GM10266 (cell line): ENCODE measurements around the gene PSMD13.

Experiments
- DNase-seq: peaks from one replicate; pipeline ENCODE4 v3.0.0; 2012; ENCODE audit errors: extremely low spot score
- TF ChIP-seq, protein P1 (sequence below): IDR thresholded peaks from 2 replicates; pipeline ENCODE4 v1.5.1; 2012; ENCODE audit warnings: mild to moderate bottlenecking, low read depth; ENCODE audit not compliant: control insufficient read depth, insufficient read depth; ENCODE audit errors: missing control alignments

PSMD13 gene

GRCh38 chr11:197741-198235 lies 39.0 kb upstream of the PSMD13 start:
- DNase-seq, result no peak
- TF ChIP-seq, protein P1, sequence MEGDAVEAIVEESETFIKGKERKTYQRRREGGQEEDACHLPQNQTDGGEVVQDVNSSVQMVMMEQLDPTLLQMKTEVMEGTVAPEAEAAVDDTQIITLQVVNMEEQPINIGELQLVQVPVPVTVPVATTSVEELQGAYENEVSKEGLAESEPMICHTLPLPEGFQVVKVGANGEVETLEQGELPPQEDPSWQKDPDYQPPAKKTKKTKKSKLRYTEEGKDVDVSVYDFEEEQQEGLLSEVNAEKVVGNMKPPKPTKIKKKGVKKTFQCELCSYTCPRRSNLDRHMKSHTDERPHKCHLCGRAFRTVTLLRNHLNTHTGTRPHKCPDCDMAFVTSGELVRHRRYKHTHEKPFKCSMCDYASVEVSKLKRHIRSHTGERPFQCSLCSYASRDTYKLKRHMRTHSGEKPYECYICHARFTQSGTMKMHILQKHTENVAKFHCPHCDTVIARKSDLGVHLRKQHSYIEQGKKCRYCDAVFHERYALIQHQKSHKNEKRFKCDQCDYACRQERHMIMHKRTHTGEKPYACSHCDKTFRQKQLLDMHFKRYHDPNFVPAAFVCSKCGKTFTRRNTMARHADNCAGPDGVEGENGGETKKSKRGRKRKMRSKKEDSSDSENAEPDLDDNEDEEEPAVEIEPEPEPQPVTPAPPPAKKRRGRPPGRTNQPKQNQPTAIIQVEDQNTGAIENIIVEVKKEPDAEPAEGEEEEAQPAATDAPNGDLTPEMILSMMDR, result no peak

- no peak for DNase-seq
- TF ChIP-seq, protein P1, result no peak
Observed at GRCh38 chr11:198236-198806, 38.5 kb upstream of the PSMD13 start.

DNA sequence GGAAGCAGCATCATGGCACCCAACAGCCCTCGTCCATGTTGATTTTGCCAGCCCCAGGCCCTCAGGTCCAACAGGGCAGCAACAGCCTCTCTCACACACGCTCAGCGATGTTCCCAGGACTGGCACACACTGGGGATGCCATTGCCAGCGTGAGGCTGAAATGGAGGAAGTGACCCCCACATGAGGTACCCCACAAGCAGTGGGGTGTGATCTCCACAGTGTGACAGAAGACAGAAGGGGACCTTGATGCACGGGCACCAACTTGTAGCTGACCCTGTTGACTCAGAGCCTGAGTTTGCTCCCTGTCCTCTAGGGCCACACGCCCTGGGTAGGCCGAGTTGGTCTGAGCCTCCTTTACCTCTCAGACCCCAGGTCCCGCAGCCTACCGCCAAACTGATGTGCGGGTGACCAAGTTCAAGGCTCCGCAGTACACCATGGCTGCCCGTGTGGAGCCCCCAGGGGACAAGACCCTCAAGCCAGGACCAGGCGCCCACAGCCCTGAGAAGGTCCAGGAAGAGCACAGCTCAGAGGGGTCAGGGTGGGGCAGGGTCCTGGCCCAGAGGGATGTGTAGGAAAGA lies 37.7 kb upstream of the PSMD13 start:
- no peak for DNase-seq
- TF ChIP-seq, protein P1, result no peak

DNA sequence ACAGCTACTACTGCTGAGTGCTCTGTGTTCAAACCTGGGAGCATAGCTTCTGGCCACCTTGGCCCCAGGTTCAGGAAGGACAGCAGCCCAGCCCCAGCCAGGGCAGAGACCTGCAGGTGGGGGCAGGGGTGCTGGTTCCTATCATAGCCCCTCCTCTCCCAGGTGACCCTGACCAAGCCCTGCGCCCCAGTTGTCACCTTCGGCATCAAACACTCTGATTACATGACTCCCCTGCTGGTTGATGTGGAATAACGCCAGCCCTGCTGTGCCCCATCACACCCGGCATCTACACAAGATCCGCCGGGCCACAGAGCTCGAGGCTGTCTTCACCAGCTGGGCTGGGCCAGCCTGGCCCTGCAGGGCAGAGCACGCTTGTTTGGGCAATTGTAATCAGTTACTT lies 37.0 kb upstream of the PSMD13 start:
- TF ChIP-seq, protein P1, result no peak
- DNase-seq, result no peak

GRCh38 chr11:200224-201003 lies 36.4 kb upstream of the PSMD13 start:
- TF ChIP-seq, protein P1, result no peak
- DNase-seq, result no peak

DNA sequence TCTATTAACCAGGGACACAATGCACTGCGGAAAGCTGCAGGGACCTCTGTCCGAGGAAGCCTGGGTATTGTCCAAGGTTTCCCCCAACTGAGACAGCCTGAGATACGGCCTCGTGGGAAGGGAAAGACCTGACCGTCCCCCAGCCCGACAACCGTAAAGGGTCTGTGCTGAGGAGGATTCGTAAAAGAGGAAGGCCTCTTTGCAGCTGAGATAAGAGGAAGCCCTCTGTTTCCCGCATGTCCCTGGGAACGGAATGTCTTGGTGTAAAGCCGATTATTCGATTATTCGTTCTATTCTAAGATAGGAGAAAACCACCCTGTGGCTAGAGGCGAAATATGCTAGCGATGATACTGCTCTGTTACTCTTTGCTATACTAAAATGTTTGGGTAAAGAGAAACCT lies 34.8 kb upstream of the PSMD13 start:
- DNase-seq, result no peak
- TF ChIP-seq, protein P1, result no peak

- no peak for DNase-seq
- TF ChIP-seq, protein P1, result no peak
Observed at GRCh38 chr11:202490-202889, 34.3 kb upstream of the PSMD13 start.
